GM12878 (cell line): ENCODE data around the gene IPCEF1. TPM values are rescaled to one million over a fixed set of nuclear protein-coding genes. Genes with fewer than 3 reads are reported as not detected.

ENCODE experiments used
- ATAC-seq: fragments of 200-7000 bp; cut with Tn5 transposase; 3 replicates; pipeline ENCODE4 v1.9.1; 2020; ENCODE audit warnings: mild to moderate bottlenecking, moderate library complexity
- BruUV-seq: library from RNA; stranded (reverse); fragments of 400-500 nt; replicated peaks from 2 replicates; lab custom pipeline; 2021; lab: Mats Ljungman, UMichigan
- CTCF ChIA-PET: fragments of 300-600 bp; sonication (Branson Sonifier 250); formaldehyde crosslinking; extraction: SDS; loops from one replicate; lab custom pipeline; 2021; ENCODE audit warnings: inconsistent platforms; lab: Yijun Ruan, JAX
- POLR2A ChIA-PET: fragments of 350-600 bp; formaldehyde crosslinking; extraction: SDS; loops from one replicate; lab custom pipeline; 2021; ENCODE audit warnings: inconsistent platforms; lab: Charles Lee
- RAD21 ChIA-PET: fragments of 300-600 bp; sonication (Branson Sonifier 250); formaldehyde crosslinking; loops from one replicate; lab custom pipeline; 2023; ENCODE audit warnings: antibody characterized with exemption; ENCODE audit not compliant: unreplicated experiment; lab: Charles Lee
- SMC1A ChIA-PET: fragments of 300-600 bp; sonication (Branson Sonifier 250); formaldehyde crosslinking; loops from one replicate; lab custom pipeline; 2023; ENCODE audit not compliant: unreplicated experiment, uncharacterized antibody; lab: Charles Lee
- DNase-seq: peaks from one replicate; pipeline ENCODE4 v3.0.0-alpha.2; 2011; ENCODE audit warnings: low read depth, low spot score
- FAIRE-seq: peaks from 3 replicates; lab custom pipeline; 2011; peaks lifted over from hg19 to GRCh38; lab: Jason Lieb, UNC
- H2AFZ ChIP-seq: 2 replicates; pipeline ENCODE4 v1.6.0; 2011; ENCODE audit warnings: low read depth, low read length, control low read depth; ENCODE audit not compliant: control insufficient read depth
- H3K27ac ChIP-seq: 2 replicates; pipeline ENCODE4 v1.5.1; 2011; ENCODE audit warnings: control low read depth; ENCODE audit not compliant: control insufficient read depth, insufficient read depth
- H3K27me3 ChIP-seq, 2 experiments: replicated peaks in 1 of 2; 2 replicates each; pipeline versions ENCODE4 v1.6.0 to v1.6.1; 2011; ENCODE audit warnings: low read length in 1 of 2; ENCODE audit not compliant: control insufficient read depth in 2 of 2, insufficient read depth in 2 of 2
- H3K36me3 ChIP-seq, 2 experiments: 2 replicates each; pipeline ENCODE4 v1.5.1; 2011; ENCODE audit warnings: low read length in 1 of 2; ENCODE audit not compliant: control insufficient read depth in 2 of 2, insufficient read depth in 2 of 2
- H3K4me1 ChIP-seq: 2 replicates; pipeline ENCODE4 v1.6.1; 2011; ENCODE audit warnings: mild to moderate bottlenecking, low read length, moderate library complexity, mixed read lengths; ENCODE audit not compliant: control insufficient read depth, insufficient read depth
- H3K4me2 ChIP-seq: 2 replicates; pipeline ENCODE4 v1.6.0; 2011; ENCODE audit warnings: control low read depth; ENCODE audit not compliant: control insufficient read depth, insufficient read depth
- H3K4me3 ChIP-seq: fragments of 200-600 bp; sonication (generic); 2 replicates; pipeline ENCODE4 v1.5.1; 2016
- H3K79me2 ChIP-seq: 2 replicates; pipeline ENCODE4 v1.6.0; 2011; ENCODE audit warnings: low read length; ENCODE audit not compliant: control insufficient read depth, insufficient read depth
- H3K9ac ChIP-seq: 2 replicates; pipeline ENCODE4 v1.8.0; 2011; ENCODE audit warnings: low read length, control low read depth, mixed read lengths; ENCODE audit not compliant: control insufficient read depth, insufficient read depth
- H3K9me3 ChIP-seq: replicated peaks from 3 replicates; pipeline ENCODE4 v1.5.1; 2011; ENCODE audit warnings: mild to moderate bottlenecking, low read length; ENCODE audit not compliant: control insufficient read depth, insufficient read depth
- H4K20me1 ChIP-seq: 2 replicates; pipeline ENCODE4 v1.6.0; 2011; ENCODE audit not compliant: control insufficient read depth, insufficient read depth
- CBFB ChIP-seq: IDR thresholded peaks from 2 replicates; pipeline ENCODE4 v1.6.1; 2016; ENCODE audit warnings: antibody characterized with exemption, low read depth
- ESRRA ChIP-seq: IDR thresholded peaks from 2 replicates; pipeline ENCODE4 v1.6.1; 2012; ENCODE audit warnings: mild to moderate bottlenecking, low read length, improper control_type of control experiment
- IRF4 ChIP-seq: IDR thresholded peaks from 2 replicates; pipeline ENCODE4 v1.6.1; 2011; ENCODE audit warnings: low read depth, low read length
- NFIC ChIP-seq: IDR thresholded peaks from 2 replicates; pipeline ENCODE4 v1.6.1; 2012; ENCODE audit warnings: low read depth, mild to moderate bottlenecking, inconsistent platforms, low read length, moderate library complexity
- RB1 ChIP-seq: fragments of 450-650 bp; formaldehyde crosslinking; IDR thresholded peaks from 2 replicates; pipeline ENCODE4 v1.6.1; 2017; ENCODE audit warnings: mild to moderate bottlenecking, borderline replicate concordance
- SMC3 ChIP-seq: IDR thresholded peaks from 2 replicates; pipeline ENCODE4 v1.6.1; 2011; ENCODE audit warnings: low read length, improper control_type of control experiment, borderline replicate concordance
- TCF3 ChIP-seq: IDR thresholded peaks from 2 replicates; pipeline ENCODE4 v1.6.1; 2012; ENCODE audit warnings: low read depth, mild to moderate bottlenecking, low read length, borderline replicate concordance; ENCODE audit not compliant: insufficient read depth
- WGBS: methylation state at CpG from one replicate; pipeline ENCODE4 v1.1.6; 2016; ENCODE audit warnings: low lambda C conversion rate; ENCODE audit not compliant: insufficient replicate concordance, insufficient coverage; ENCODE audit errors: missing lambda C conversion rate; 5-methylcytosine and 5-hydroxymethylcytosine counted together
- in situ Hi-C: fragments of 300-500 bp; cut with MboI; formaldehyde crosslinking; loops from 9 replicates; pipeline ENCODE4 v1.14.3; 2018; ENCODE audit warnings: mixed read lengths
- intact Hi-C: fragments of 100-400 bp; cut with micrococcal nuclease; formaldehyde crosslinking; loops from one replicate; pipeline ENCODE4 v1.14.2; 2022; ENCODE audit not compliant: unreplicated experiment
- polyA plus RNA-seq, 11 experiments: library from polyadenylated mRNA; depleted of rRNA in 4 of 11; unstranded in 6 of 11; stranded (reverse) in 5 of 11; fragments of >200 nt; fragmentation: Nextera tagmentation in 4 of 11; fragmentation: Illumina TruSeq in 1 of 11; extraction: Ambion mirVana in 4 of 11; extraction: Trizol in 1 of 11; gene quantifications; 1 replicate in 1 of 11; 2 replicates in 10 of 11; pipeline versions ENCODE4 v1.2.1 to v1.2.3, GENCODE V29; 2011 to 2016; ENCODE audit warnings: inconsistent platforms in 2 of 11, missing spikeins in 2 of 11, low read depth in 1 of 11
- total RNA-seq, 4 experiments: library from RNA; depleted of rRNA in 3 of 4; stranded (reverse); fragments of >200 nt in 3 of 4; fragmentation: Illumina TruSeq in 1 of 4; extraction: Trizol in 1 of 4; gene quantifications; 2 replicates each; pipeline versions ENCODE4 v1.2.1 to v1.2.3, GENCODE V29; 2013 to 2021
- TF ChIP-seq, protein P1 (sequence below): fragments of 450-650 bp; IDR thresholded peaks from 2 replicates; pipeline ENCODE4 v1.6.1; 2016; ENCODE audit warnings: mild to moderate bottlenecking, moderate library complexity, borderline replicate concordance
- TF ChIP-seq, protein P2 (sequence below): fragments of 450-650 bp; IDR thresholded peaks from 2 replicates; pipeline ENCODE4 v1.6.1; 2014; ENCODE audit warnings: mild to moderate bottlenecking
- TF ChIP-seq, protein P3 (sequence below): IDR thresholded peaks from 2 replicates; pipeline ENCODE4 v1.6.1; 2011; ENCODE audit warnings: low read depth, mild to moderate bottlenecking, low read length, moderate library complexity, borderline replicate concordance; ENCODE audit errors: extremely low read depth
- TF ChIP-seq, protein P4 (sequence below): IDR thresholded peaks from 2 replicates; pipeline ENCODE4 v1.6.1; 2012; ENCODE audit warnings: improper control_type of control experiment, low read depth, low read length; ENCODE audit not compliant: insufficient replicate concordance
- TF ChIP-seq, protein P5 (sequence below): IDR thresholded peaks from 2 replicates; pipeline ENCODE4 v1.6.1; 2012; ENCODE audit warnings: low read depth, low read length, improper control_type of control experiment

The IPCEF1 gene
- total and polyA plus RNA-seq, 10 of the 15 experiments (the other 5 are each of a cell fraction or from before 2014, with no cell fraction given) = 1.3 to 137 (median 4.2) TPM

DNA sequence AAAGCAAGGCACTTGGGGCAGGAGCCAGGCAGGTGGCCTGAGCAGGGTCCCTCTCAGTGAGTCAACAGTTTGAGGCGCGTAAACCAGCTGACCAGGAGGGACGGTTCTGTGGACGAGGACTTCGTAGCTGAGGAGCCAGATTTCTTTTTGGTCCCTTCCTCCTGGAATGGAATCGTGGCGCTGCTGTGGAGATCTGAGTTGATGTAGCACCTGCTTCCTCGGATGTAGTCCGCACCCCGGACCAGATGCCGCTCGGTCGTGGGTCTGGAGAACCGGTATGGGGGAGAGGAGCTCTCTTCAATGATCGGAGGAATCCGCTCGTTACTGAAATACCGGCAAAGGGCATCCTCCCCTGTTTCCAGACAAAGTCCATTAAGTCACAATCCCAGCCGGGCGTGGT, 49.7 kb upstream of the IPCEF1 start:
- POLR2A ChIA-PET = no interaction called here
- CTCF ChIA-PET = no interaction called here
- Histone ChIP-seq H3K36me3 (no peaks in the 10 kb centered on the region), H4K20me1 (no peaks in the 10 kb centered on the region), H3K27ac (no peak overlapping the region), H3K9ac (no peak overlapping the region), H3K4me3 (no peak overlapping the region), H3K27me3 (no peaks in the 10 kb centered on the region), H3K4me1 (no peaks in the 10 kb centered on the region), H2AFZ (no peak overlapping the region), H3K4me2 (no peak overlapping the region), H3K9me3 (no peaks in the 10 kb centered on the region), H3K79me2 (no peaks in the 10 kb centered on the region)
- WGBS = 80% methylated on average over 20 of the region's 20 CpGs
- FAIRE-seq (no peak), ATAC-seq (no peak), DNase-seq (no peak)
- in situ Hi-C loops (no loop called here), intact Hi-C loops (no loop called here)
- BruUV-seq = no TSS peak
- RAD21 ChIA-PET = no interaction called here
- SMC1A ChIA-PET = no interaction called here
- TF ChIP-seq, protein P1, sequence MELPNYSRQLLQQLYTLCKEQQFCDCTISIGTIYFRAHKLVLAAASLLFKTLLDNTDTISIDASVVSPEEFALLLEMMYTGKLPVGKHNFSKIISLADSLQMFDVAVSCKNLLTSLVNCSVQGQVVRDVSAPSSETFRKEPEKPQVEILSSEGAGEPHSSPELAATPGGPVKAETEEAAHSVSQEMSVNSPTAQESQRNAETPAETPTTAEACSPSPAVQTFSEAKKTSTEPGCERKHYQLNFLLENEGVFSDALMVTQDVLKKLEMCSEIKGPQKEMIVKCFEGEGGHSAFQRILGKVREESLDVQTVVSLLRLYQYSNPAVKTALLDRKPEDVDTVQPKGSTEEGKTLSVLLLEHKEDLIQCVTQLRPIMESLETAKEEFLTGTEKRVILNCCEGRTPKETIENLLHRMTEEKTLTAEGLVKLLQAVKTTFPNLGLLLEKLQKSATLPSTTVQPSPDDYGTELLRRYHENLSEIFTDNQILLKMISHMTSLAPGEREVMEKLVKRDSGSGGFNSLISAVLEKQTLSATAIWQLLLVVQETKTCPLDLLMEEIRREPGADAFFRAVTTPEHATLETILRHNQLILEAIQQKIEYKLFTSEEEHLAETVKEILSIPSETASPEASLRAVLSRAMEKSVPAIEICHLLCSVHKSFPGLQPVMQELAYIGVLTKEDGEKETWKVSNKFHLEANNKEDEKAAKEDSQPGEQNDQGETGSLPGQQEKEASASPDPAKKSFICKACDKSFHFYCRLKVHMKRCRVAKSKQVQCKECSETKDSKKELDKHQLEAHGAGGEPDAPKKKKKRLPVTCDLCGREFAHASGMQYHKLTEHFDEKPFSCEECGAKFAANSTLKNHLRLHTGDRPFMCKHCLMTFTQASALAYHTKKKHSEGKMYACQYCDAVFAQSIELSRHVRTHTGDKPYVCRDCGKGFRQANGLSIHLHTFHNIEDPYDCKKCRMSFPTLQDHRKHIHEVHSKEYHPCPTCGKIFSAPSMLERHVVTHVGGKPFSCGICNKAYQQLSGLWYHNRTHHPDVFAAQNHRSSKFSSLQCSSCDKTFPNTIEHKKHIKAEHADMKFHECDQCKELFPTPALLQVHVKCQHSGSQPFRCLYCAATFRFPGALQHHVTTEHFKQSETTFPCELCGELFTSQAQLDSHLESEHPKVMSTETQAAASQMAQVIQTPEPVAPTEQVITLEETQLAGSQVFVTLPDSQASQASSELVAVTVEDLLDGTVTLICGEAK = no peak
- TF ChIP-seq NFIC (no peak), ESRRA (no peak), RB1 (no peak), CBFB (no peak), IRF4 (no peak), TCF3 (no peak), SMC3 (no peak)
- TF ChIP-seq, protein P2, sequence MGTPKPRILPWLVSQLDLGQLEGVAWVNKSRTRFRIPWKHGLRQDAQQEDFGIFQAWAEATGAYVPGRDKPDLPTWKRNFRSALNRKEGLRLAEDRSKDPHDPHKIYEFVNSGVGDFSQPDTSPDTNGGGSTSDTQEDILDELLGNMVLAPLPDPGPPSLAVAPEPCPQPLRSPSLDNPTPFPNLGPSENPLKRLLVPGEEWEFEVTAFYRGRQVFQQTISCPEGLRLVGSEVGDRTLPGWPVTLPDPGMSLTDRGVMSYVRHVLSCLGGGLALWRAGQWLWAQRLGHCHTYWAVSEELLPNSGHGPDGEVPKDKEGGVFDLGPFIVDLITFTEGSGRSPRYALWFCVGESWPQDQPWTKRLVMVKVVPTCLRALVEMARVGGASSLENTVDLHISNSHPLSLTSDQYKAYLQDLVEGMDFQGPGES = no peak
- TF ChIP-seq, protein P3, sequence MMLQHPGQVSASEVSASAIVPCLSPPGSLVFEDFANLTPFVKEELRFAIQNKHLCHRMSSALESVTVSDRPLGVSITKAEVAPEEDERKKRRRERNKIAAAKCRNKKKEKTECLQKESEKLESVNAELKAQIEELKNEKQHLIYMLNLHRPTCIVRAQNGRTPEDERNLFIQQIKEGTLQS = no peak
- TF ChIP-seq, protein P4, sequence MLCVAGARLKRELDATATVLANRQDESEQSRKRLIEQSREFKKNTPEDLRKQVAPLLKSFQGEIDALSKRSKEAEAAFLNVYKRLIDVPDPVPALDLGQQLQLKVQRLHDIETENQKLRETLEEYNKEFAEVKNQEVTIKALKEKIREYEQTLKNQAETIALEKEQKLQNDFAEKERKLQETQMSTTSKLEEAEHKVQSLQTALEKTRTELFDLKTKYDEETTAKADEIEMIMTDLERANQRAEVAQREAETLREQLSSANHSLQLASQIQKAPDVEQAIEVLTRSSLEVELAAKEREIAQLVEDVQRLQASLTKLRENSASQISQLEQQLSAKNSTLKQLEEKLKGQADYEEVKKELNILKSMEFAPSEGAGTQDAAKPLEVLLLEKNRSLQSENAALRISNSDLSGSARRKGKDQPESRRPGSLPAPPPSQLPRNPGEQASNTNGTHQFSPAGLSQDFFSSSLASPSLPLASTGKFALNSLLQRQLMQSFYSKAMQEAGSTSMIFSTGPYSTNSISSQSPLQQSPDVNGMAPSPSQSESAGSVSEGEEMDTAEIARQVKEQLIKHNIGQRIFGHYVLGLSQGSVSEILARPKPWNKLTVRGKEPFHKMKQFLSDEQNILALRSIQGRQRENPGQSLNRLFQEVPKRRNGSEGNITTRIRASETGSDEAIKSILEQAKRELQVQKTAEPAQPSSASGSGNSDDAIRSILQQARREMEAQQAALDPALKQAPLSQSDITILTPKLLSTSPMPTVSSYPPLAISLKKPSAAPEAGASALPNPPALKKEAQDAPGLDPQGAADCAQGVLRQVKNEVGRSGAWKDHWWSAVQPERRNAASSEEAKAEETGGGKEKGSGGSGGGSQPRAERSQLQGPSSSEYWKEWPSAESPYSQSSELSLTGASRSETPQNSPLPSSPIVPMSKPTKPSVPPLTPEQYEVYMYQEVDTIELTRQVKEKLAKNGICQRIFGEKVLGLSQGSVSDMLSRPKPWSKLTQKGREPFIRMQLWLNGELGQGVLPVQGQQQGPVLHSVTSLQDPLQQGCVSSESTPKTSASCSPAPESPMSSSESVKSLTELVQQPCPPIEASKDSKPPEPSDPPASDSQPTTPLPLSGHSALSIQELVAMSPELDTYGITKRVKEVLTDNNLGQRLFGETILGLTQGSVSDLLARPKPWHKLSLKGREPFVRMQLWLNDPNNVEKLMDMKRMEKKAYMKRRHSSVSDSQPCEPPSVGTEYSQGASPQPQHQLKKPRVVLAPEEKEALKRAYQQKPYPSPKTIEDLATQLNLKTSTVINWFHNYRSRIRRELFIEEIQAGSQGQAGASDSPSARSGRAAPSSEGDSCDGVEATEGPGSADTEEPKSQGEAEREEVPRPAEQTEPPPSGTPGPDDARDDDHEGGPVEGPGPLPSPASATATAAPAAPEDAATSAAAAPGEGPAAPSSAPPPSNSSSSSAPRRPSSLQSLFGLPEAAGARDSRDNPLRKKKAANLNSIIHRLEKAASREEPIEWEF = no peak
- TF ChIP-seq, protein P5, sequence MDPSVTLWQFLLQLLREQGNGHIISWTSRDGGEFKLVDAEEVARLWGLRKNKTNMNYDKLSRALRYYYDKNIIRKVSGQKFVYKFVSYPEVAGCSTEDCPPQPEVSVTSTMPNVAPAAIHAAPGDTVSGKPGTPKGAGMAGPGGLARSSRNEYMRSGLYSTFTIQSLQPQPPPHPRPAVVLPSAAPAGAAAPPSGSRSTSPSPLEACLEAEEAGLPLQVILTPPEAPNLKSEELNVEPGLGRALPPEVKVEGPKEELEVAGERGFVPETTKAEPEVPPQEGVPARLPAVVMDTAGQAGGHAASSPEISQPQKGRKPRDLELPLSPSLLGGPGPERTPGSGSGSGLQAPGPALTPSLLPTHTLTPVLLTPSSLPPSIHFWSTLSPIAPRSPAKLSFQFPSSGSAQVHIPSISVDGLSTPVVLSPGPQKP = no peak
